Stimulated activated CD4-positive, alpha-beta T cell treated with anti-CD3 and anti-CD28 coated beads, Interleukin-4, amount 100 ng/mL, for 4 hours (primary cell): ENCODE measurements around the gene GTF3C1.
"Not testable (repeated sequence)": the region's sequence is repeated elsewhere in the genome, so short reads cannot be mapped to it uniquely, and the experiment has no call there.

Experiments
- DNase-seq, 2 experiments: peaks; one replicate each; pipeline ENCODE4 v3.0.0-alpha.2; 2020

GTF3C1 gene

GRCh38 chr16:27549746-27550581 lies at the start of gene GTF3C1, which contains the start of gene KATNIP:
GTF3C1 (minus strand) TSS chr16:27549913; CDS start chr16:27549890, 23 bp downstream.
KATNIP (plus strand) TSS chr16:27550144; CDS start chr16:27550171, 27 bp downstream.
- peak; percentile 100 for DNase-seq

DNA sequence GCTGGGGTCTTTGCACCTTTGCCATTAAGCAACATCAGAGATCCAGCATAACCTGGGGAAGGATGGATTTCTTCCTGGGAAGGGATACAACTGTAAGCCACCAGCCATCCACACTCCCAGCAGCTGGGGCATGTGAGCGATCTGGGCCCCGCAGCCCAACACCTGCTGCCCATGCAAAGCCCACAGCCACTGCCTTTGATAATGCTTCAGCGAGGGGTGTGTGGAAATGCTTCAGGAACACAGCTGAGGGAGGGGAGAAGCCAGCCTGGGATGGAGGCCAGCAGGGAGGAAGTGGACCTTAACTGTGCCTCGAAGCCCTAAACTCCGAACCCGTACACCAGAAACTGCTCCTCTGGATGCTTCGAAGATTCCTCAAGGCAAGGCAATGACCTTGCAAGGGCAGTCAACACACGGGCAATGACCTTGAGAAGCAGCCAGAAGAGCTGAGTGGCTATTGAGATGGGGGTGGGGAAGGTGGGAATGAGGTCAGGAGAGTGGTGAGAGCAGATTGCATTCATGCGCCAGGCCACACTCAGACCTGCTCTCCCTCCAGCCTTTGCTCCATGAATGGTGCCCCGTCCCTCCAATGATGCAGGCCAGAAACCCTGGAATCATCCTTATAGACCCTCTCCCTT lies 49.3 kb upstream of the GTF3C1 start:
- DNase-seq: no peak

DNA sequence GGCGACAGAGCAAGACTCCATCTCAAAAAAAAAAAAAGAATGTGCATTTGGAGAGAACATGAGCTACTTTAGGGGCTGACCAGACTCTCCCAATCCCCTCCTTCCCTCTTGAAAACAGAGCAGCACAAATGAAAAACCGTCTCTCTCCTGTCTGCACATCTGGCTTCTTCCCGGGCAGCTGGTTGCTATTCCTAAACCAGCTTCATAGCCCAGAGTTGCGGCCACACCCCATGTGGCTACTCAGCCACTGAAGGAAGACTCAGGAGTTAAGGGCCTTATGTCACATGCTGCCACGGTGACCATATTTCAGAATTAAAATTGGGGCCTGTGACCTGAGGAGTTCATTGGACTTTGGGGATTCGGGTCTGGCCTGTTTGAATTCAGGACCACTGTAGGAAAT lies 48.5 kb upstream of the GTF3C1 start:
- no peak for DNase-seq

GRCh38 chr16:27597361-27597760 lies 47.6 kb upstream of the GTF3C1 start:
- DNase-seq: no peak

GRCh38 chr16:27596411-27596810 lies 46.7 kb upstream of the GTF3C1 start:
- no peak for DNase-seq

DNA sequence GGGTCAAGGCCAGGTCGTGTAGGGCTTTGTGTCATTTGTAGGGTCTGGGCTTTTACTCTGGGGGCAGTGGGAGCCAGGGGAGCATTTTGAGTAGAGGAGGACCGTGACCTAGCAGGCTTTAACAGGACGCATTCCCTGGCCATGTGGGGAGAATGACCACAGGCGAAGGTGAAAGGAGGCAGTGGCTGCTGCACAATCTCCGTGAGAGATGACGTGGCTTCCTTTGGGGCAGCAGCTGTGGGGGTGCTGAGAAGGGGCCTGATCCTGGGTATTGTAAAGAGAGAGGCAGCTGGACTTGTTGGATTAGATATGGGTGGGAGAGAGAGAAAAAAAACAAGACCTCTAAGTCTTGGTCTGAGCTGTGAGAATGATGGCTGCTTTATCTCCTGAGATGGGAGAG lies 46.3 kb upstream of the GTF3C1 start:
- no peak for DNase-seq

GRCh38 chr16:27595475-27595874 lies 45.8 kb upstream of the GTF3C1 start:
- no peak for DNase-seq

GRCh38 chr16:27591837-27592236 lies 42.1 kb upstream of the GTF3C1 start:
- no peak for DNase-seq

- DNase-seq: no peak
Measured at GRCh38 chr16:27588057-27588456, 38.3 kb upstream of the GTF3C1 start.

GRCh38 chr16:27586711-27587110 lies 37.0 kb upstream of the GTF3C1 start:
- DNase-seq: no peak

GRCh38 chr16:27585200-27585599 lies 35.5 kb upstream of the GTF3C1 start:
- DNase-seq: no peak

DNA sequence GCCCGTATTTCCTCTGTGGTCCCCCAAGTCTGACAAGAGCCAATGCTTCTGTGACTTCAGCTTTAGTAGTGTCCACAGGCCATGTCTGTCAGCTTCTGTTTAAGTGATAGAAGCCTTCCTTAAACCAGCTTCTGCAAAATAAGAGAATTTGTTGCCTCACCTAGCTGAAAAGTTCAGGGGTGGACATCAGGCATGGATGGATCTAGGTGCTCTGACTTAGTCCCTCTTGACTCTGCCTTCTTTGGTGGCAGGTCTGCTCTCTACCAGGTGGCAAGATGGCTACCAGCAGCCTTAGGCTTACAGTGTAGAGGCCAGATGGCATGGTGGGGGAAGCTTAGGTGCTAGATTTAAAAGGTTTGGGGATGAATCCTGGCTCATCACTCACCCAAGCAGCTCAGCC lies 33.9 kb upstream of the GTF3C1 start:
- DNase-seq: no peak

DNA sequence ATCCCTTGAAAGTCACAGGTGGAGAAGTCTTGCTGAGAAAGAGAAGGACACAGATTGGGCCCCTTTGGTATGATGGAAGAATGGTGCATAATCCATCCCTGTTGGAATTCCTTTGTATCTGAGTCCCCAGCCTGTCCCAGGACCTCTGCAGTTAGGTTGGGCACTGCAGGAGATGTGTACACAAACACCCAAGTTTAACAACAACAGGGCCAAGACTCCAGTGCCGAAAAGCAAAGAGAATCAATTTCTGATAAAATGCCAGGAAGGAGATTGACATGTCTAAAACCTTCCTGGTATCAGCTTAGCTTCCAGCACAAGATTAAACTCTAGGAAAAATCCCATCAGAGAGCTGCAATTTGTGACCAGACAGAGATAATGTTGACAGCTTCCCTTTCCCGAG lies 33.2 kb upstream of the GTF3C1 start:
- DNase-seq: no peak

DNA sequence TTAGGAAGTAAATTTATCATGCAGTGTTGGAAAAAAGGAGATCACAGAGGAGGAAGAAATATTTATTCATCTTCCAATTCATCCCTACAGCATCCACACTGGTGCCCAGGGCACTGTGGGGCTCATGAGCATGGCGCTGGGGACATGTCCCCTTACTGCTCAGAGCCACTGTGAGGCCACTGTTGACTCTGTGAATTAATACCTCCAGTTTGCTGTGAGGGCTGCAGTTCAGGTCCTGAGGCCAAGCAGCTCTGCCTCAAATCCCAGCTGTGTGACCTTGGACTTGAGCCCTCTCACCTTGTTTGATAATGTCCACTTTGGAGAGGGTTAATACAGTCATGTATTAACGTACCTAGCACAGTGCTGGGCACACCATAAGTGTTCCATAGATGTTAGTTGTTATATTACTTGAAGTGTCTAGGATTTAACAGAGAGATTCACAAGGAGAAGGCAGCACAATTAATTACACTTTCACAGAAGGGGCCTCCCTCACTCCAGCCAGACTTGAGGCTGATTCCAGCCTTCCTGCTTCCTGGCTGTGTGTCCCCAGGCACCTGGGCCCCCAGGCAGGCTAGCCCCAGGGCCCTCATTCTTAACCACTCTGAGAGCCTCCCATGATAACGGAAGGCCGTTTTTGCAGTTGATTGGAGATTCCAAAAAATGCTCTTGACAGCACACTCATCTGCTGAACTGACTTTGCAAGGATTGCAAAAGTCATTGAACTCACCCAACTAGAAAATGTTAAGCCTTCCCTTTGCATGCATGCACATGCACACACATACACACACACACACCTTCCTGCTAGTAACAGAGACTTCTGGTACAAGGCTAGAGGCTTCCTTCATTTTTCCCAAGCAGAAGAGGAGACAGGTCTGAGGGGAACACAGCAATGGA lies 29.6 kb upstream of the GTF3C1 start:
- no peak for DNase-seq

GRCh38 chr16:27576729-27577128 lies 27.0 kb upstream of the GTF3C1 start:
- DNase-seq: no peak

GRCh38 chr16:27572711-27573110 lies 23.0 kb upstream of the GTF3C1 start:
- DNase-seq: no peak

GRCh38 chr16:27571433-27572326 lies 22.0 kb upstream of the GTF3C1 start:
- no peak for DNase-seq

DNA sequence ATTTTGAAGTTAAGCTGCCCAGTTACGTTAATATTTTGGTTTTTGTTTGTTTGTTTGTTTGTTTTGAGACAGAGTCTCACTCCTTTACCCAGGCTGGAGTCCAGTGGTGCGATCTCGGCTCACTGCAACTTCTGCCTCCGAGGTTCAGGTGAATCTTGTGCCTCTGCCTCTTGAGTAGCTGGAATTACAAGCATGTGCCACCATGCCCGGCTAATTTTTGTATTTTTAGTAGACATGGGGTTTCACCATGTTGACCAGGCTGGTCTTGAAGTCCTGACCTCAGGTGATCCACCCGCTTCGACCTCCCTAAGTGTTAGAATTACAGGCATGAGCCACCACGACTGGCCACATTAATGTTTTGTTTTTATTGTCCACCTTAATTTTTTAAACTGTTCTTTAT lies 21.3 kb upstream of the GTF3C1 start:
- DNase-seq: not testable (repeated sequence)

DNA sequence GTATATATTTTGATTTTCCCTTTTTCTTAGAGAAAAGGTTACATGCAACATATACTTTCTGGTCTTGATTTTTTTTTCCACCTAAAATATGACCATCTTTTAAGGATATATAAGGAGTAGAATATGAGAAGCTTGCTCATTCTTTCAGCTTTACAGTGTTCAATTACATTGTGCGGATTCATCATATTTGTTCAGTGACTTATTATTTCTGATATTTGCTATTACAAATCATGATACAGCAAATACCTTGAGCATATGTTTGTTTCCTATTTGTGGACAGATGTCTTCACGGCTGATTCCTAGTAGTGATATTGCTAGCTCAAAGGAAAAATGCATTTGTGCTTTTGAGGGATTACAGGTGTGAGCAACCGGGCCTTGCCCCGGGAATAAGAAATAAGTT lies 18.4 kb upstream of the GTF3C1 start:
- DNase-seq: no peak

- no peak for DNase-seq
Measured at GRCh38 chr16:27566417-27566816, 16.7 kb upstream of the GTF3C1 start.

GRCh38 chr16:27564224-27564623 lies 14.5 kb upstream of the GTF3C1 start:
- no peak for DNase-seq

GRCh38 chr16:27561216-27561615 lies 11.5 kb upstream of the GTF3C1 start:
- DNase-seq: no peak
